ENCODE results near the gene IGSF21. TPM values are rescaled to one million over a fixed set of nuclear protein-coding genes. Genes with fewer than 3 reads are reported as not detected.

The IGSF21 gene
- total RNA-seq, 1 donor: not detected

GRCh38 chr1:18261891-18262290 lies 154.3 kb downstream of the IGSF21 start:
- H3K4me2 ChIP-seq (ENCODE audit: insufficient read depth, low read length): no peak overlapping the region
- H4K20me1 ChIP-seq (ENCODE audit: insufficient read depth, low read length): no peaks in the 10 kb centered on the region
- H3K79me2 ChIP-seq (ENCODE audit: insufficient read depth, low read length): no peaks in the 10 kb centered on the region
- TF ChIP-seq CTCF (IDR thresholded peaks at IDR 0.05; ENCODE audit: extremely low read depth, low read depth, low read length): no peak
- H3K9me3 ChIP-seq (ENCODE audit: low read depth, low read length): no peaks in the 10 kb centered on the region
- no peak overlapping the region for H2AFZ ChIP-seq (ENCODE audit: low read length)
- H3K36me3 ChIP-seq (ENCODE audit: insufficient read depth, low read length): no peaks in the 10 kb centered on the region
- H3K4me3 ChIP-seq (ENCODE audit: insufficient read depth, low read length): no peak overlapping the region
- H3K4me1 ChIP-seq (ENCODE audit: insufficient read depth, low read length): no peaks in the 10 kb centered on the region
- no peaks in the 10 kb centered on the region for H3K27me3 ChIP-seq (ENCODE audit: insufficient read depth, low read length)
- H3K27ac ChIP-seq (ENCODE audit: low read depth, low read length): no peak overlapping the region
- no peak for DNase-seq (ENCODE audit: insufficient read length, low spot score, missing footprints)

- H4K20me1 ChIP-seq (ENCODE audit: insufficient read depth, low read length): no peaks in the 10 kb centered on the region
- no peaks in the 10 kb centered on the region for H3K27me3 ChIP-seq (ENCODE audit: insufficient read depth, low read length)
- DNase-seq (ENCODE audit: insufficient read length, low spot score, missing footprints): no peak
- no peak overlapping the region for H2AFZ ChIP-seq (ENCODE audit: low read length)
- no peak overlapping the region for H3K4me3 ChIP-seq (ENCODE audit: insufficient read depth, low read length)
- no peaks in the 10 kb centered on the region for H3K79me2 ChIP-seq (ENCODE audit: insufficient read depth, low read length)
- no peak for TF ChIP-seq CTCF (IDR thresholded peaks at IDR 0.05; ENCODE audit: extremely low read depth, low read depth, low read length)
- H3K27ac ChIP-seq (ENCODE audit: low read depth, low read length): no peak overlapping the region
- no peaks in the 10 kb centered on the region for H3K4me1 ChIP-seq (ENCODE audit: insufficient read depth, low read length)
- H3K4me2 ChIP-seq (ENCODE audit: insufficient read depth, low read length): no peak overlapping the region
- no peaks in the 10 kb centered on the region for H3K36me3 ChIP-seq (ENCODE audit: insufficient read depth, low read length)
- no peaks in the 10 kb centered on the region for H3K9me3 ChIP-seq (ENCODE audit: low read depth, low read length)
These were observed 155.1 kb downstream of the IGSF21 start for GRCh38 chr1:18262726-18263125.

DNA sequence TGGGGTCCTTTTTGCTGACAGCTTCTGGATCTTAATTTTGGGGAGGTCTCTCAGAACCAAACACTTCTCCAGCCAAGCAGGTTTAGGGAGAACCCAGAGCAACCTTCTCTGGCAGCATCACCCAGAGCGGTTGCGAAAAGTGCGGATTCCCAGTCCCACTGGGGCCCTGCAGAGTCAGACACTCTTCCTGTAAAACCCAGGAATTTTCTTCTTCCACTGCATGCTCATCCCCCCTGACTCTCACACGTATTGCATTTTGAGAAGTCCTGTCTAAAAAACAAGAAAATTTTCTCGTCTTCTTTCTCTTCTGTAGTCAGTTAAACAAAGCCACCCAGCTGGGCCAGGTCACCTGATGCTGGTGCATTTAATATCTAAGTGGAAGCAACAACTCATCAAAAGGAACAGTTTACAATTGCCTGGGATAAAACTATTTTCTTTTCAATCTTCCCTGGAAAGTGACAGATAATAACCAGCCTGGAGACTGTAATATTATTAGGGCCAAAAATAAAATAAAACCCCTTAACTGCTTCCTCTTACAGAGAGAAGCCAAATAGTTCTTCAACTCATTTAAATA lies 156.0 kb downstream of the IGSF21 start:
- H3K79me2 ChIP-seq (ENCODE audit: insufficient read depth, low read length): no peaks in the 10 kb centered on the region
- no peaks in the 10 kb centered on the region for H3K4me1 ChIP-seq (ENCODE audit: insufficient read depth, low read length)
- no peaks in the 10 kb centered on the region for H3K36me3 ChIP-seq (ENCODE audit: insufficient read depth, low read length)
- no peak for DNase-seq (ENCODE audit: insufficient read length, low spot score, missing footprints)
- no peak overlapping the region for H3K4me2 ChIP-seq (ENCODE audit: insufficient read depth, low read length)
- H3K27me3 ChIP-seq (ENCODE audit: insufficient read depth, low read length): no peaks in the 10 kb centered on the region
- no peak overlapping the region for H2AFZ ChIP-seq (ENCODE audit: low read length)
- no peak for TF ChIP-seq CTCF (IDR thresholded peaks at IDR 0.05; ENCODE audit: extremely low read depth, low read depth, low read length)
- no peak overlapping the region for H3K4me3 ChIP-seq (ENCODE audit: insufficient read depth, low read length)
- no peaks in the 10 kb centered on the region for H3K9me3 ChIP-seq (ENCODE audit: low read depth, low read length)
- no peak overlapping the region for H3K27ac ChIP-seq (ENCODE audit: low read depth, low read length)
- H4K20me1 ChIP-seq (ENCODE audit: insufficient read depth, low read length): no peaks in the 10 kb centered on the region

GRCh38 chr1:18264450-18265039 lies 156.9 kb downstream of the IGSF21 start:
- Histone ChIP-seq H4K20me1 (ENCODE audit: insufficient read depth, low read length) (no peaks in the 10 kb centered on the region), H3K4me2 (ENCODE audit: insufficient read depth, low read length) (no peak overlapping the region), H3K9me3 (ENCODE audit: low read depth, low read length) (no peaks in the 10 kb centered on the region), H3K27me3 (ENCODE audit: insufficient read depth, low read length) (no peaks in the 10 kb centered on the region), H3K27ac (ENCODE audit: low read depth, low read length) (no peak overlapping the region), H3K36me3 (ENCODE audit: insufficient read depth, low read length) (no peaks in the 10 kb centered on the region), H3K4me3 (ENCODE audit: insufficient read depth, low read length) (no peak overlapping the region), H2AFZ (ENCODE audit: low read length) (no peak overlapping the region), H3K4me1 (ENCODE audit: insufficient read depth, low read length) (no peaks in the 10 kb centered on the region), H3K79me2 (ENCODE audit: insufficient read depth, low read length) (no peaks in the 10 kb centered on the region)
- DNase-seq (ENCODE audit: insufficient read length, low spot score, missing footprints): no peak
- TF ChIP-seq CTCF (IDR thresholded peaks at IDR 0.05; ENCODE audit: extremely low read depth, low read depth, low read length): no peak
